GM19397 (cell line): ENCODE measurements around the gene NISCH.
A peak's percentile ranks its signal among the peaks of the same experiment; 100 is the strongest.

Experiments used
- ATAC-seq: cut with Tn5 transposase; IDR thresholded peaks from one replicate; pipeline ENCODE4 v1.9.1; 2021; ENCODE audit warnings: mild to moderate bottlenecking, moderate library complexity; ENCODE audit not compliant: unreplicated experiment

NISCH gene

GRCh38 chr3:52446631-52447511, 8.5 kb upstream of the NISCH start:
- ATAC-seq = no peak

- ATAC-seq = no peak
These were observed 7.7 kb upstream of the NISCH start for GRCh38 chr3:52447512-52448355.

GRCh38 chr3:52450489-52451236, 4.7 kb upstream of the NISCH start:
- ATAC-seq = no peak

GRCh38 chr3:52451237-52452083, 3.9 kb upstream of the NISCH start:
- no peak for ATAC-seq

- ATAC-seq = no peak
These were observed 3.3 kb upstream of the NISCH start for GRCh38 chr3:52452126-52452525.

GRCh38 chr3:52452570-52453221, 2.7 kb upstream of the NISCH start:
- no peak for ATAC-seq

GRCh38 chr3:52453496-52454249, 1.7 kb upstream of the NISCH start, which contains the start of gene TNNC1:
TSS of gene TNNC1 (minus strand) at chr3:52454041. CDS start at chr3:52454015, 26 bp downstream.
- ATAC-seq = no peak

- ATAC-seq = no peak
These were observed 1.0 kb upstream of the NISCH start for GRCh38 chr3:52454250-52454937.

GRCh38 chr3:52454938-52455282, 494 bp upstream of the NISCH start:
- ATAC-seq = peak; percentile 6

- ATAC-seq = no peak
These were observed 880 bp downstream of the NISCH start for GRCh38 chr3:52456169-52456799.

- no peak for ATAC-seq
These were observed 1.4 kb downstream of the NISCH start for GRCh38 chr3:52456800-52457183.

- no peak for ATAC-seq
These were observed 2.8 kb downstream of the NISCH start for GRCh38 chr3:52458031-52458760.

- ATAC-seq = no peak
These were observed 3.6 kb downstream of the NISCH start for GRCh38 chr3:52458770-52459545.

- ATAC-seq = no peak
These were observed 6.5 kb downstream of the NISCH start for GRCh38 chr3:52461874-52462273.

GRCh38 chr3:52463416-52463815, 8.0 kb downstream of the NISCH start:
- ATAC-seq = no peak

- ATAC-seq = no peak
These were observed 12.9 kb downstream of the NISCH start for GRCh38 chr3:52468336-52468735.

GRCh38 chr3:52469001-52469400, 13.6 kb downstream of the NISCH start:
- ATAC-seq = no peak
